GM19025 (cell line): ENCODE measurements around the gene GSK3B.
"Not testable (repeated sequence)": the region's sequence is repeated elsewhere in the genome, so short reads cannot be mapped to it uniquely, and the experiment has no call there.

Experiments used
- ATAC-seq: cut with Tn5 transposase; IDR thresholded peaks from one replicate; pipeline ENCODE4 v1.9.1; 2021; ENCODE audit warnings: mild to moderate bottlenecking, low read depth, moderate library complexity; ENCODE audit not compliant: unreplicated experiment

GSK3B gene

DNA sequence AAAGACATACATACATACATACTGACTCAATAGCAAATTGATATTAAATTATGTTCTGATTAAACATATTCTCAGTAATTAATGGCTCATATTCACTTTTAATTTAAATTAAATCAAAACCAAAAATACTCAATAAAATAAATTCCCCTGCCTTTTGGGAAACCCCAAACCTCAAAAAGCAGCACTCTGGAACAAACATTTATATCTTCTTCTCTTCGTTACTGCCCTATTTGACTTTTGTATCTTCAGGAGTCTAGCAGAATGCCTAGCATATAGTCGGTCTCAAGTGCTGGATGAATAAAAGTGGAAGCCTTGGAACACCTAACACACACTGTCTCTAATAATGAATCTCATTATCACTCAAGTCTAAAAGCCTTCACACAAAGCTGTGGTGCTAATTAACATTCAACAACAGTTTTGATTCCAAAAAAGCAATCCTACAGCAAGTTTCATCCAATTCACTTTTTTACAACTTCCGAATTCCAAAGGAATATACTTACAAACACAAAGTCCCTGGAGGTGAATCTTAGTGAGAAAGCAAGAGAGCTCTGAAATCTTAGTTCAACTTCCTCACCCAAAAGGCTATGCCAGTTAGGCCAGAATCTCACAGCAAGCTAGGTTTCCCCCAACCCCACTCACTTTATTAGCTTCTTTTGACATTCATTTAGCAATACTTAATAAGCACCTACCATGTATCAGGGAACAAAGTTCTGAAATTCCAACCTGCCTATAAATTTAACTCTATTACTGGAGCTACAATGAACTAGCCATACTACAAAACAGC lies 35.0 kb downstream of the GSK3B start:
- no peak for ATAC-seq

DNA sequence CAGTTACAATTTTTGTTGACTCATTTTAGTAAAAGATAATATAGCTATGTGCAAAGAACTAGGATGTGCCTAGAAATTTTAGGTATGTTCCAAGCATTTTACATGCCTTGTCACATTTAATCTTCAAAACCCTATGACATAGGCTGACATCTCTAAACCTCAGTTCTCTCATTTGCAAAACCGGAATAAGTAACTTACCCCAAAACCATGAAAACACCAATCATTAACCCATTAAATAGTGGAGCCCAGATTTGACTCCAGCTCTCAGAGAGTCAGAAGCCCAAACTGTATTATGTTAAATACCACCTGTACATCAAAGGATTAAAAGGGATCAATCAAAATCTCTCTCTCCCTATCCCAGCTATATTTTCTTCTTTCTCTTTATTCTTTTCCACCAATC lies 36.6 kb downstream of the GSK3B start:
- ATAC-seq = peak; percentile 67

DNA sequence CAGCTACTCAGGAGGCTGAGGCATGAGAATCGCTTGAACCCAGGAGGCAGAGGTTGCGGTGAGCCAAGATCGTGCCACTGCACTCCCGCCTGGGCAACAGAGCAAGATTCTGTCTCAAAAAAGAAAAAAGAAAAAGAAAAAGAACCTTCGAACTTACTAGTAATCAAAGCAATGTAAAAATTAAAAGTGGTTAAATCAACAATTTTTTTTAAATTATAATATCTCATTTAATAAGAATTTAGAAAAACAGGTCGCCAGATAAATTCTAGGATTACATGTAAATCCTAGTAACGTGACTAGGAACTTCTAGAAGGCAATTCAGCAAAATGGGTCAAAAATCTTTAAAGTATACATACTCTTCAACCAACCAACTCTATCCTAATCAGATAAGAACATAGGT lies 37.2 kb downstream of the GSK3B start:
- ATAC-seq = no peak

DNA sequence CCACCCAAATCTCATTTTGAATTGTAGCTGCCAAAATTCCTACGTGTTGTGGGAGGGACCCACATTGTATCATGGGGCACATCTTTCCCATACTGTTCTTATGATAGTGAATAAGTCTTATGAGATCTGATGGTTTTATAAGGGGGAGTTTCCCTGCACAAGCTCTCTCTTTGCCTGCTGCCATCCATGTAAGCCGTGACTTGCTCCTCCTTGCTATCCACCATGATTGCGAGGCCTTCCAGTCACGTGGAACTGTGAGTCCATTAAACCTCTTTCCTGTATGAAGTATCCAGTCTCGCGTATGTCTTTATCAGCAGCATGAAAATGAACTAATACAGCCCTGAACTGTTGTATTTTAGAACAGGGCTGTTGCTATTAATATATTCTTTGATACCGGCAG lies 40.6 kb downstream of the GSK3B start:
- not testable (repeated sequence) for ATAC-seq

DNA sequence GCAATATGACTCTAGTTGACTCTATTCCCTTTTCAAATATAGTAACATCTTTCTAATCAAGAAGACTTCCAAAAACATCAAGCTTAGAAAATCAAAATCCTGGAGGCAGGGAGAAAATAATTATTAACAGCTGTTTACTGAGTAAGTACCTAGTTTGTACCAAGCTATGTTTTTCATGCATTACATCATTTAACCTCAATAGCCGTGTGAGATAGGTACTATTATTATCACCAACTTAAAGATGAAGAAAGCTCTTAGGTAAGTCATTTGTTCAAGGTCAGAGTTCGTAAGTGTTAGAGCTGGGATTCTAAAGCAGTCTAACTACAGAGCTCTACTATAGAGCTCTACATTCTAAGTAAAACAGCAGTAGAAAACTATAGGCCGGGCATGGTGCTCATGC lies 41.6 kb downstream of the GSK3B start:
- ATAC-seq = peak; percentile 28

DNA sequence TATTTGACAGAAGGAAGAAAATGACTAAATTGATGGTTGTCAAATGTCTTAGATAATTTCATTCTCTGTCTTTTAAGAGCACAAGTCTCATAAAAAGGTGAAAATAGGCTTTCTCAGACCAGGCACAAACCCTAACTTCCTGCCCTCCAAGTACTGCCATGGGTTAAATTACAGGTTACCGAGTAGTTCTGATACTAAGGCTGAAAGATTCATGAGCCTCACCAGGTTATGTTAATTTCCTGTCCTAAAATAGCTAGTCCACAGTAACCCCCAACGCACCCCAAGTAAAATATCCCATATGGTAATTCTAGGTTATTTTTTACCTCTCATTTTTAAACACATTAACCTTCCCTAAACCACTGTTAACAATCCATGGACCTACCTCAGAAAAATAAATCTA lies 42.0 kb downstream of the GSK3B start:
- peak; percentile 72 for ATAC-seq

DNA sequence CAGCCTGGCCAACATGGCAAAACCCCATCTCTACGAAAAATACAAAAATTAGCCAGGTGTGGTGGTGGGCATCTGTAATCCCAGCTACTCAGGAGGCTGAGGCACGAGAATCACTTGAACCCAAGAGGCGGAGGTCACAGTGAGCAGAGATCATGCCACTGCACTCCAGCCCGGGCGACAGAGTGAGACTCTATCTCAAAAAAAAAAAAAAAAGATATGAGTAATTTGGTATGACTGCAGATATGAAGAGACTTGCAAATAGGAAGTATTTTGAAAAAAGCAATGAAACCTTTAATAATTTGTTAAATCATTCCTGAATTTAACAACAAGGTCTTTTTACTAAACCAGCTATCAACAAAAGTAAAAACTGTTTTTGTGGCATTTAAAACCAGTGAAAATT lies 42.7 kb downstream of the GSK3B start:
- not testable (repeated sequence) for ATAC-seq

DNA sequence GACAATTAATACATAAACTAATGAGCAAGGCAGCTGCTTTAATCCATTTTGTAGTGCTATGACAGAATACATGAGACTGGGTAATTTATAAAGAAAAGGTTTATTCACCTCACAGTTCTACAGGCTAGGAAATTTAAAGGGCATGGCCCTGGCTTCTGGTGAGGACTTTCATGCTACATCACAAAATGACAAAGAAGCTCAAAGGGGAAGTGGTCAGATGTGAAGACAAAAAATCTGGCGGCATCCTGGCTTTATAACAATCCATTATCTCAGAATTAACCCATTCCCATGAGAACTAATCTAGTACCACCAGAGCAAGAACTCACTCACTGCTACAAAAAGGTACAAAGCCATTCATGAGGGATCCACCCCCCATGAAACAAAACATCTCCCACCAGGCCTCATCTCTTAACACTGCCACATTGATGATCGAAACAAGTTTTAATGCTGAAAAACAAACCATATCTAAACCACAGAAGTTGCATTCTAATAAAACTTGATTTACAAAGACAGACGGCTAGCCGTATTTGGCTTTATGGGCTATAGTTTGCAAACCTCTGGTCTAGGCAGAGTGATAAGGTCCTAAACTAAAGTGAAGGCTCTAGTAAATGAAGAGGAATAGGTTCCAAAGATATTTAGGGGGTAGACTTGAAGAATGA lies 44.2 kb downstream of the GSK3B start:
- no peak for ATAC-seq

DNA sequence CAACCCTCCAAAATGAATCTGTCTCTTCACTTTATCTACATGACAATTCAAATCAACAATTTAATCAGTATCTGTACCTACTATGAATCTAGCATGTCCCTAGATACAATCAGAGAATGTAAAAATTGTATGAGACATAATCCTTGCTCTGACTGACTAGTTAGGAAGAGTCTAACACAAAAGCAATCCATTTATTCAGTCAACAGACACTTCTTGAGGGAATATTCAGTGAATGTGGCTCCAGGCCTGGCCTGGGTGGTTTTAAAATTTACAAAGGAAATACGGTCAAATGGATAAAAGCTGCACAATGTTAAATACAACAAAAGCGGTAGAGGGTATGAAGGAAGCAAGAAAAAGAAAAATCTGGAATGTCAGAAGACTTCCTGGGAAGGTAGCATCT lies 45.2 kb downstream of the GSK3B start:
- no peak for ATAC-seq

DNA sequence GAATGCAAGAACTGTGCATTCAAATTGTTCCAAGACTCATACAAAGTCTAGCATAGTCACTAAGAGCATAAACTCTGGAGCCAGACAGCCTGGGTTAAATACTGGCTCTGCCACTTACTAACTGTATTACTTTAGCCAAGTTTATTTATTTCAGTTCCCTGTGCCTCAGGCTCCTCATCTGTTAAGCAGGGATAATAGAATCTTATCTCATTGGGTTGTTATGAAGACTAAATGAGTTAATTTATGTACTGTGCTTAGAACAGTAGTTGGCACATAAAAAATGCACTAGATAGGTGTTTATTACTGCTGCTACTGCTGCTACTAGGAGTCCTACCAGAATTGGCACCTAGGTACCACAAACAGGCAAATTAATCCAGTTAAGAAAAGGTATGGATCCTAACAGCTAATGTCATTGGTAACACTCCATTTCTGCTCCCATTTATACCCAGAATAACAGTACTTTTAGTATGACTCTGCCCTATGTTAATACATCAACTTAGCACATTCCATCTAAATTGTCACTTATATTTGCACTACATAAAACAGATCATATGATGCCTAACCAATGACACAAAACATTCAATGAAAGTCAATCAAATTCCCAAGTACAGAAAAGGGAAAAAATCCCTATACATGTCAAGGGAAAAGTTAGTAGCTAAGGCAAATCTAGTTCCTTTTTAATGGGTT lies 45.7 kb downstream of the GSK3B start:
- no peak for ATAC-seq

DNA sequence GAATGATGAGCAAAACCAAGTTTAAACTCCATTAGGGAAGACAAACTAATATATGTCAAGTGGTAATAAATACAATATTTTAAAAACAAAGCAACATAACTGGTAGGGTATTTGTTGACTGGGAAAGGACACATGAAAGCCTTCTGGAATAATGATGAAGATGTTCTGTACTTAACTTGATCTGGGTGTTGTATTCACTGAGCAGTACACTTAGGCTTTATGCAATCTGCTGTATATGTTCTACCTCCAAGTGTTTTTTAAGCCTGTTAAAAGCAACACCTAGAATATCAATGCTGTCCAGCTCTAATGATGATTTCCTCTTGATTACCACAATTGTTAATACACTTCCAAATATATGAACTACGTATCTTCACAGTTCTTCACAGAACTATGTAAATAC lies 46.6 kb downstream of the GSK3B start:
- ATAC-seq = no peak

DNA sequence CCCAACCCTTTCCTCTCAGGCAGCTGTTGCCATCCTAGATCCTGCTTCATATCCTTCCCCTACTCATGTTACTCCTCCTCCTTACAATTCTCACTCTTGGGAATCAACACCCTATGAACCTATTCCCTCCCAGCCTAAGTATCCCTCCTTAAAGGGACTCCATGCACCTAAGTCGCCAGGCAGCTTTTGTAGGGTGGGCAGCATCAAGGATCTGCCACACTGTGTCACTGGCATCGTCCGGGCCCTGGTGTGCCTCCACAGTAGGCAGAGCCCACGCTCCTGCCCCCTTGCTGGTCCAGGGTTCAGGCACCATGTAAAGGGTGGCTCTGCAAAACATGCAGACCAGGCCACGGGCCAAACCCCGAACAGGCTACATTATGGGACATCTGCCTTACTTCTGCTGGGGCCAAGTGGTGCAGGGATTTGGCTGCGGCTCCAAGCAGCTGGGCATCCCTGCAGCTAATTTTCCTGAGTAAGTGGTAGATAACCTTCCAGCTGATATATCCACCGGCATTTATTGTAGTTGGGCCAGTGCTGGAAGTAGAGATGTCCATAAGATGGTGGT lies 53.4 kb downstream of the GSK3B start:
- ATAC-seq = no peak

DNA sequence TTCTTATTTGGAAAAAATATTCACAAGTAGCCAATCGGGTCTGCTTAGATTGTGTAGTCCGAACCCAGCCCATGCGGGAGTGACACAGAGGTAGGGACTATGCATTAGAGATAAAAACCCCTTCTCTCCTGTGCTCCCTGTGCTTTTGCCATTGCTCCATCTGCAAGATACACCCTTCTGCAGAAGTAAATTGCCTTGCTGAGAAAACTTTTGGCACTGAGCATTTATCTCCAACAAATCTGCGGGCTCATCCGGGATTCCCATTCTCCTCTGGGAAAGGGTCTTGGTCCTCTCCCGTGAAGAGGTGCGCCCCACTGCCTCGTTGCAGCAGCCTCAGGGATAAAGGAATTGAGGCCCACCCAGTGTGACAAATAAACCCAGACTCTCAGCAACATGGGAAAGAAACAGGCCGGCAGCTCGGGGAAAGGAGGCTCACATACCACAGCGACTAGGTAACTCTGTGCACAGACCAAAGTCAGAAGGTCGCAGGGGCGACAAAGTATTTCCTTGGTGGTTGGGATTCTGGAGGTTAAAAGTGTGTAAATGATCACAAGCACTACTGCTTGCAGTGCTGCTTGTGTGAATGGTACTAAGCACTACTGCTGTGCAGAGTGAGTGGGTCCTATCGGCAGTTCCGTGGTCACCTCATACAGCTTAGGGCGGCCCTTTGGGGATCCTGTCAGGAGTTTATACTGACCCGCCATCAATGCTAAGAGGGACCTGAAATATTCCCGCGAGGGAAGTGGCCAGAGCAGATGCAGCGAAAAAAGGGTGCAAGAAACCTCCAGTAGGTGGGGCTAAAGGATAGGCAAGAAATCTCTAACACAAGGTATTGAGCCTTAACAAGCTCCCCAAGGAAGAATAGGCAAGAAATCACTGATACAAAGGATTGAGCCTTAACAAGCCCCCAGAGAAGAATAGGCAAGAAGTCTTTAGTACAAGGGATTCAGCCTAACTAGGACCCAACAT lies 54.3 kb downstream of the GSK3B start:
- no peak for ATAC-seq

DNA sequence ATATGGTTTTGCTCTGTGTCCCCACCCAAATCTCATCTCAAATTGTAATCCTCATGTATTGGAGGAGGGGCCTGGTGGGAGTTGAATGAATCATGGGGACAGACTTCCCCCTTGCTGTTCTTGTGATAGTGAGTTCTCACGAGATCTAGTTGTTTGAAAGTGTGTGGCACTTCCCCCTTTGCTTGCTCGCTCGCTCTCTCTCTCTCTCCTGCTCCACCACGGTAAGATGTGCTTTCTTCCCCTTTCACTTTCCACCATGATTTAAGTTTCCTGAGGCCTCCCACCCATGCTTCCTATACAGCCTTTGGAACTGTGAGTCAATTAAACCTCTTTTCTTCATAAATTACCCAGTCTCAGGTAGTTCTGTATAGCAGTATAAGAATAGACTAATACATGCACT lies 60.7 kb downstream of the GSK3B start:
- ATAC-seq = no peak

DNA sequence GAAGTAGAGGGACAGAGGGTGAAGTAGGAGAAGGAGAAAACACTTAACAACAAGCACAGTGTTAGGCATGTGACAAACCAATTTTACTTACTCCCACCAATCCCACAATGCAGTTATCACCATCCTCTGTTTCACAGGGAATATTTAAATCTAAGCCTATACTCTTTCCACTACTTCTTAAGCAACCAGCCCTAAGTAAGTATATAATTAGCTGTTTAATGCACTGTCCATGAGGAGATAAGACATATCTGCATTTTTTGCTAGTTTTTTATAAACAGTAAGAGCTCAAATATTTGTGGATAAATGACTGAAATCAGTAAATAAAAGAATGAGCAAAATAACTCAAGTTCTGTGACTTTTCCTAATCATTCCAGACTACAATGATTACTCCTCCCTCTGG lies 62.7 kb downstream of the GSK3B start:
- no peak for ATAC-seq

DNA sequence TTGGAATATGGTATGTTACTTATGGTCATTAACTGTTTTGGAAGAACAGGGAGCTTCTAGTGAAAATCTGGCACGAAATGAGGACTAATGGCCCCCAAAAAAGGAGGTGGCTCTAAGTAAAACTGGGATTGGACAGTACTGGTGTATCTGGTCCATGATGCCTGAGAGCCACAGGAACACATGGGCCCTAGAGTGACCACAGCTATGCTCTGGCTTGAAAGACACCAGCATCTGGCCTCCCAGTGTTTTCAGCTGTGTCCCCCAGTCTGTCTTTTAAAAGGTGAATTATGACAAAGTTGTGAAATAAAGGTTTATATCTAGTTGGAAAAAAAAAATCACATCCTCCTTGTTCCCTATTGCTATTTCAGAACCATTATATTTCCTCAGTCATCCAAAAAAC lies 64.5 kb downstream of the GSK3B start:
- no peak for ATAC-seq

DNA sequence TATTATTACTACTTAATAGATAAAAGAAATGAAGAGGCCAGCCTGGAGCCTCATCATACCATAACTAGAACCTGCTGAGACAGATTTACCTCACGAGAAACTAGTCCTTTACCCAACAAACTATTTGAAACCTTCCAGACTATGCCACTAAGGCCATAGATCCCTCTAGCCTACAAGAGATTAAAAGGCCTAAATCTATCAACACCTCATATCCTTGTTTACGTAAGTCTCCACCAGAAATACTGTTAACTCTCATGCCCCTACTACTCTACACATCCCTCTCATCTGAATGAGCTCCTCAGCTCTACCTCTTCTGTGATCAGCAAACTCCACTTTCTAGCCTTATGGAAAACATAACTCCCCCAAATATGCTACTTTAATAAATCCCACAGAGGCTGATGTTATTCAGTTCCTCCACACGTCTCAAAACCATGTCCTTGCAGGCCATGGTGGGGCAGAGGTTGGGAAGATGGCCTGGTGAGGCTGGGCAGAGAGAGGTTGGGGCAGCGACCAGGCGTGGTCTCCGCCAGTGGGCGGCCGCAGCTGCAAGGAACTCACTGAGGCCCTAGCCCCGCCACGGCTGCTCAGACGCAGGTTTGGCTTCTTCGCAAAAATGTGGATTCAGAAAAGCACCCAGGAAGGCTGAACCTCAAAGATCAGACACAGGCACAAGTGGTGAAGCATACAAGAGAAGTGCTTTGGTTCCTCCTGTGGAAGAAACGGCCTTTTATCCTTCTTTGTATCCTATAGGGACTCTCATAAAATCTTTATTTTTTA lies 65.8 kb downstream of the GSK3B start:
- ATAC-seq = no peak

DNA sequence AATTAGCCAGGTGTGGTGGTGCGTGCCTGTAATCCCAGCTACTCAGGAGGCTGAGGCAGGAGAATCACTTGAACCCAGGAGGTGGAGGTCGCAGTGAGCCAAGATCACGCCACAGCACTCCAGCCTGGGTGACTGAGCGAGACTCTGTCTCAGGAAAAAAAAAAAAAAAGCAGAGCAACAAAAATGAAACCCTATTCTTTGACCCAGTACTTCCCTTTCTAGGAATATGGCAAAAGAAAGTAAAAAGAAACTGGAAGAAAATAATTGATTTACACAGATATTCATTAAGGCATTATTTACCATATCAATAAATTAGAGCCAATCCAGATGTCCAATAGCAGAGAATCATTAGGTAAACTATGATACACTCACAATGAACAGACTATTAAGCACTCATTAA lies 67.0 kb downstream of the GSK3B start:
- ATAC-seq = no peak

DNA sequence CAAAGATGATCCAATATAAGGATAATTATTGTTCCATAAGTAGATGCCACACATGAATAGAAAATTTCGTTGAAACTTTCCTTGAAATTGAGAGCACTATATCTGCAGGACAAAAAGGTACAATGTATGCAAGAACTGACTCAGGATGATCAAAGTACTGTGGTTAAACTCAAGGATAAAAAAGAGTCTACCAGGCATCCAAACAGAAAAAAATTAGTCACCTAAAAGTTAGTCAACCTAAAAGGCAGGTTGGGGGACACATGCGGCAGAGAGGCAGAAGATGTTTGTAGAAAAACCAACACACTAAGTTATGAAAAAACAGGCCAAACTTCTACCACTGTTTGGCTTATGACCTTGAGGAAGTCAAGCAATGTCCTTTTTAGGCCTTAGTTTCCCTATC lies 68.7 kb downstream of the GSK3B start:
- no peak for ATAC-seq

DNA sequence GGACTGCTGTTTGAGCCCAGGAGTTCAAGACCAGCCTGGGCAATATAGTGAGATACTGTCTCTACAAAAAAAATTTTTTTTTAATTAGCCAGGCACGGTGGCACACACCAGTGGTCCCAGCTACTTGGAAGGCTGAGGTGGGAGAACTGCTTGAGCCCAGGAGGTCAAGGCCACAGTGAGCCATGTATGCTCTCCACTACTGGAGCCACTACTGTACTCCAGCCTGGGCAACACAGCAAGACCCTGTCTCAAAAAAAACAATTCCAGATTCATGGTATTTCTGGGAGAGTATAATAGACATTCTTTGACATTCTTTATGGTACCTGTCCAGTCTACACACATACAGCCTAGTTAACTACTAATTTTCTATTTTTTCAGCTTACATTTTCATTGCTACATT lies 70.1 kb downstream of the GSK3B start:
- ATAC-seq = no peak
